ENCODE results near the gene GCSAM. TPM values are rescaled to one million over a fixed set of nuclear protein-coding genes. Genes with fewer than 3 reads are reported as not detected.

Gene GCSAM
- total and polyA plus RNA-seq, 2 donors (not counting 1 experiment from before 2014, with no cell fraction given): 14.9 to 24.6 TPM

- peak overlapping the region; percentile 91 for H3K27ac Mint-ChIP-seq
- CTCF ChIA-PET: interaction anchor here (0.7 to 3.0 kb wide), 4 partner anchors 16 to 214 kb away, joined by 3 to 17 read pairs (median 4); no protein-coding TSS in a partner anchor
- H3K4me3 Mint-ChIP-seq: peak overlapping the region; percentile 55
- H3K27ac ChIP-seq (ENCODE audit: low read length in 2 of 2): peak overlapping the region; percentile 93 to 98
- no peaks in the 10 kb centered on the region for H4K20me1 ChIP-seq (ENCODE audit: control insufficient read depth, insufficient read depth, low read length, poor library complexity, severe bottlenecking)
- no peak for ATAC-seq (ENCODE audit: low read depth)
- no peaks in the 10 kb centered on the region for H3K9me3 Mint-ChIP-seq (ENCODE audit: insufficient read depth)
- POLR2A ChIA-PET: no interaction called here
- intact Hi-C loops (cut with micrococcal nuclease): loop anchor here (5.0 kb wide), 2 partner anchors 342 to 862 kb away; partner anchors contain the start of gene GTPBP8
- no peaks in the 10 kb centered on the region for H3K27me3 ChIP-seq (replicated peaks in 1 of 4; ENCODE audit: control extremely low read depth in 1 of 4, control insufficient read depth in 3 of 4, insufficient read depth in 4 of 4, low read length in 3 of 4)
- H3K4me3 ChIP-seq (ENCODE audit: control extremely low read depth in 1 of 5, extremely low read depth in 1 of 5, insufficient read depth in 1 of 5, low read depth in 2 of 5, low read length in 4 of 5): no peak overlapping the region
- H3K79me2 ChIP-seq (ENCODE audit: control insufficient read depth, insufficient read depth, low read length): peaks cover 25% of the 10 kb centered on the region
- peaks cover 91% of the 10 kb centered on the region for H3K4me1 Mint-ChIP-seq
- H3K4me2 ChIP-seq (replicated peaks; ENCODE audit: low read depth, low read length, poor library complexity, severe bottlenecking): peak overlapping the region; percentile 62
- H3K9me3 ChIP-seq (ENCODE audit: control extremely low read depth in 1 of 3, control insufficient read depth in 2 of 3, insufficient read depth in 1 of 3, low read length in 2 of 3): no peaks in the 10 kb centered on the region
- TF ChIP-seq CTCF (IDR thresholded peaks at IDR 0.05): no peak
- no peak for TF ChIP-seq EZH2 (IDR thresholded peaks at IDR 0.05; ENCODE audit: borderline replicate concordance, insufficient read depth, low read depth, low read length, poor library complexity, severe bottlenecking)
- no peak overlapping the region for H2AFZ ChIP-seq (ENCODE audit: insufficient read depth, low read depth, low read length, poor library complexity, severe bottlenecking)
- H3K9ac ChIP-seq (ENCODE audit: low read length): peak overlapping the region; percentile 7
- H3K4me1 ChIP-seq (ENCODE audit: control insufficient read depth in 2 of 2, insufficient read depth in 2 of 2, low read length in 2 of 2): peaks cover 80 to 89% of the 10 kb centered on the region in 2 donors
- H3K27me3 Mint-ChIP-seq: no peaks in the 10 kb centered on the region
- 71% methylated on average over 1 of the region's 3 CpGs for WGBS (ENCODE audit: insufficient coverage)
- H3K36me3 ChIP-seq (replicated peaks in 1 of 2; ENCODE audit: control extremely low read depth in 1 of 2, control insufficient read depth in 1 of 2, extremely low read depth in 1 of 2, insufficient read depth in 2 of 2, low read length in 1 of 2): peaks cover 0 to 3% of the 10 kb centered on the region in 2 experiments
- no peak for DNase-seq
Measured at GRCh38 chr3:112130638-112130993, 2.4 kb downstream of the GCSAM start.

DNA sequence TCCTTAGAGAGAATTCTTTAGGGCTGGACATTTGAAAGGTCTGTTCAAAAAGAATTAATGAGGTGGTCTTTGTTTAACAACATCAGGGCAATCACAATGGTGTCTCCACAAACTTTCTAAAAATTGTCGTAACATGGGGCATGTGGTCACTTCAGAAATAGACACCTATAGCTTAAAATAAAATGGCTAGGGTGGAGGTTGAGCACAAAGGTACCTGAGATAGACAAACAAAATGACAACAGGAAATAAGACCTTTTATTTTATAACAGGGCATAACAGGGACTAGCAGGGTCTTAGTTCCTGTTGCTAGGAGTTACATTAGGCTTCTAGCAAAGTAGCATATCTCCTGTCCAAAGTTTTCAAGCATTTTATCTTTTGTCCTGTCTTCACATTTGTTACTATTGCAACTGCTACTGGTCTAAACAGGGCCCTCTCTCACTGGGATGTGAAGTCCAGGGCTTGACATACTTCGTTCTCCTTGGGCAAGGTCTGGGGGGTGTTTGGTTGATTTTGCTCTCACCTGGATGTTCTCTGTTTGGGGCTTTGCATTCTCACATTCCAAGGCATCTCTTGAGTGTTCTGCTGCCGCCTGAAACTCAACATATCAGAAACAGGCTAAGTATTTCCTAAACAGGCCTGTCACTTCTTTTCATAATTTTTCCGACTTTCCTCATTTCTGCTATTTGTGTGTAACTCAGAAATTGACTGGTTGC, 3.0 kb downstream of the GCSAM start:
- H3K4me3 Mint-ChIP-seq: peak overlapping the region; percentile 55
- no peaks in the 10 kb centered on the region for H3K9me3 Mint-ChIP-seq (ENCODE audit: insufficient read depth)
- no peak for TF ChIP-seq CTCF (IDR thresholded peaks at IDR 0.05)
- TF ChIP-seq EZH2 (IDR thresholded peaks at IDR 0.05; ENCODE audit: borderline replicate concordance, insufficient read depth, low read depth, low read length, poor library complexity, severe bottlenecking): no peak
- Histone ChIP-seq H3K36me3 (replicated peaks in 1 of 2; ENCODE audit: control extremely low read depth in 1 of 2, control insufficient read depth in 1 of 2, extremely low read depth in 1 of 2, insufficient read depth in 2 of 2, low read length in 1 of 2) (peaks cover 0 to 9% of the 10 kb centered on the region in 2 experiments), H3K27ac (ENCODE audit: low read length in 2 of 2) (peak overlapping the region; percentile 93 to 98), H3K4me2 (replicated peaks; ENCODE audit: low read depth, low read length, poor library complexity, severe bottlenecking) (peak overlapping the region; percentile 62), H3K4me3 (ENCODE audit: control extremely low read depth in 1 of 5, extremely low read depth in 1 of 5, insufficient read depth in 1 of 5, low read depth in 2 of 5, low read length in 4 of 5) (no peak overlapping the region), H3K79me2 (ENCODE audit: control insufficient read depth, insufficient read depth, low read length) (peaks cover 31% of the 10 kb centered on the region), H3K27me3 (replicated peaks in 1 of 4; ENCODE audit: control extremely low read depth in 1 of 4, control insufficient read depth in 3 of 4, insufficient read depth in 4 of 4, low read length in 3 of 4) (no peaks in the 10 kb centered on the region), H3K9ac (ENCODE audit: low read length) (peak overlapping the region; percentile 31), H2AFZ (ENCODE audit: insufficient read depth, low read depth, low read length, poor library complexity, severe bottlenecking) (no peak overlapping the region), H3K9me3 (ENCODE audit: control extremely low read depth in 1 of 3, control insufficient read depth in 2 of 3, insufficient read depth in 1 of 3, low read length in 2 of 3) (no peaks in the 10 kb centered on the region), H3K4me1 (ENCODE audit: control insufficient read depth in 2 of 2, insufficient read depth in 2 of 2, low read length in 2 of 2) (peaks cover 82 to 89% of the 10 kb centered on the region in 2 donors), H4K20me1 (ENCODE audit: control insufficient read depth, insufficient read depth, low read length, poor library complexity, severe bottlenecking) (no peaks in the 10 kb centered on the region)
- H3K27ac Mint-ChIP-seq: peak overlapping the region; percentile 91
- intact Hi-C loops (cut with micrococcal nuclease): loop anchor here (1.0 to 5.0 kb wide), 7 partner anchors 12 to 862 kb away; partner anchors contain the start of genes ATG3, GTPBP8 and SLC35A5
- ChIA-PET POLR2A (no interaction called here), CTCF (interaction anchor here (0.7 to 3.0 kb wide), 3 partner anchors 15 to 215 kb away, joined by 3 to 17 read pairs (median 4); no protein-coding TSS in a partner anchor)
- ATAC-seq (ENCODE audit: low read depth) (no peak), DNase-seq (peak; percentile 34)
- H3K4me1 Mint-ChIP-seq: peaks cover 93% of the 10 kb centered on the region
- WGBS (ENCODE audit: insufficient coverage): 72% methylated on average over 3 of the region's 4 CpGs
- no peaks in the 10 kb centered on the region for H3K27me3 Mint-ChIP-seq

Measured in B cell (primary cell).